NCI-H345 treated with DMSO at 0.1 percent for 48 hours (cell line): ENCODE results near the gene STARD13.
A peak's percentile ranks its signal among the peaks of the same experiment; 100 is the strongest.

ENCODE experiments used
- DNase-seq: peaks from one replicate; lab custom pipeline; 2025; ENCODE audit not compliant: unreplicated experiment; lab: John Stamatoyannopoulos, UW

Gene STARD13

GRCh38 chr13:33277037-33277740 lies 8.4 kb downstream of the STARD13 start:
- DNase-seq, result no peak

GRCh38 chr13:33276570-33276969 lies 9.0 kb downstream of the STARD13 start:
- no peak for DNase-seq

- DNase-seq, result no peak
These were observed 9.6 kb downstream of the STARD13 start for GRCh38 chr13:33275916-33276315.

GRCh38 chr13:33274264-33274663 lies 11.3 kb downstream of the STARD13 start:
- DNase-seq, result no peak

- DNase-seq, result no peak
These were observed 12.9 kb downstream of the STARD13 start for GRCh38 chr13:33272531-33273124.

- DNase-seq, result no peak
These were observed 13.8 kb downstream of the STARD13 start for GRCh38 chr13:33271759-33272158.

GRCh38 chr13:33270895-33271538 lies 14.5 kb downstream of the STARD13 start:
- no peak for DNase-seq

GRCh38 chr13:33265607-33266006 lies 19.9 kb downstream of the STARD13 start:
- no peak for DNase-seq

- no peak for DNase-seq
These were observed 20.4 kb downstream of the STARD13 start for GRCh38 chr13:33265133-33265532.

- DNase-seq, result no peak
These were observed 21.0 kb downstream of the STARD13 start for GRCh38 chr13:33264620-33264978.

- DNase-seq, result no peak
These were observed 21.5 kb downstream of the STARD13 start for GRCh38 chr13:33263976-33264619.

GRCh38 chr13:33263484-33263883 lies 22.1 kb downstream of the STARD13 start:
- DNase-seq, result no peak

GRCh38 chr13:33262997-33263396 lies 22.6 kb downstream of the STARD13 start:
- no peak for DNase-seq

- no peak for DNase-seq
These were observed 23.0 kb downstream of the STARD13 start for GRCh38 chr13:33262594-33262993.

- DNase-seq, result no peak
These were observed 23.5 kb downstream of the STARD13 start for GRCh38 chr13:33262062-33262487.

GRCh38 chr13:33261387-33262061 lies 24.0 kb downstream of the STARD13 start:
- DNase-seq, result no peak

GRCh38 chr13:33260168-33261098 lies 25.1 kb downstream of the STARD13 start:
- peak; percentile 19 for DNase-seq

- no peak for DNase-seq
These were observed 26.3 kb downstream of the STARD13 start for GRCh38 chr13:33259296-33259695.

- no peak for DNase-seq
These were observed 26.8 kb downstream of the STARD13 start for GRCh38 chr13:33258808-33259193.
